GM18519 (cell line): ENCODE results near the gene CCDC146.
A peak's percentile ranks its signal among the peaks of the same experiment; 100 is the strongest.
"Not testable (repeated sequence)": the region's sequence is repeated elsewhere in the genome, so short reads cannot be mapped to it uniquely, and the experiment has no call there.

Source experiments
- ATAC-seq: cut with Tn5 transposase; IDR thresholded peaks from one replicate; pipeline ENCODE4 v1.9.1; 2021; ENCODE audit warnings: mild to moderate bottlenecking, moderate library complexity; ENCODE audit not compliant: unreplicated experiment, low FRiP score

CCDC146 gene

DNA sequence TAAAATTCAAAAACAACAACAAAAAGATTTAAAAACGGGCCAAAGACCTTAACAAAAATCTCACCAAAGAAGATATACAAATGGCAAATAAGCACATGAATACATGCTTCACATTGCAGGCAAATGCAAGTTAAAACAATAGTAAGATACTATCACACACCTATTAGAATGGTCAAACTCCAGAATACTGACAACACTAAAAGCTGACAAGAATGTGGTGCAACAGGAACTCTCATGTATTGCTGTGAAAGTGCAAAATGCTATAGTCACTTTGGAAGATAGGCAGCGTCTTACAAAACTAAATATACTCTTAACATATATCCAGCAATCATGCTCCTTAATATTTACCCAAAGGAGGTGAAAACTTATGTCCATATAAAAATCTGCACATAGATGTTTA, 16.3 kb downstream of the CCDC146 start:
- not testable (repeated sequence) for ATAC-seq

DNA sequence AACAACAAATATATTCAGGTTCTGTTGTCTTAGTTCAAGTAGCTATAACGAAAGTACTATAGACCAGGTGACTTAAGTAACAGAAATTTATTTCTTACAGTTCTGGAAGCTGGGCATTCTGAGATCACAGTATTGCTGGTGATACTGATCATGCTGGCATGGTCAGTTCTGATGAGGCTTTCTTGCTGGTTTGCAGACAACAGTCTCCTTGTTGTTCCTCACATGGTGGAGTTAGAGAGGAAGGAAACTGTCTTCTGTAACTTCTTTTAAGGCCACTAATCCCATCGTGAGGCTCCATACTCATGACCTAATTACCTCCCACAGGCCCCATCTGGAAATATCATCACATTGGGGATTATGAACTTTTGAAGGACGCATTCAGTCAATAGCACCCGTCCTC, 17.9 kb downstream of the CCDC146 start:
- not testable (repeated sequence) for ATAC-seq

DNA sequence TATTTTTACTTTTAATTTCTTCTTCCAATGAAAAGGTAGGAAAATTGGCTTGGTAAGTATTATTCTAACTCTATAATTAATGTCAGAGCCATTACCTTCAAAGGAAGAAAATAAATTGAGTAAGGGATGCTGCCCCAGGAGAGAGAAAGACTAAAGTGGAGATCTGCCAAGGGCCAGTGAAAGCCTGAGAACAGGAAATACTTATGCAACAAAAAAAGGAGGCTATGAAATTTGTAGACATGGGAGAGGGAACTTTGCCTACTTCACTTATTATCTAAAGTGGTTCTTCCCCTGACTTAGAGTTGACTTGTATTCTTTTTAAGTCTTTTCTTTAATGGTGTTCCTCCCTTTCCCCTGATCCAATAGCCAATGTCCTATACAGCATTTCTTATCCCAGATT, 29.8 kb downstream of the CCDC146 start:
- not testable (repeated sequence) for ATAC-seq

DNA sequence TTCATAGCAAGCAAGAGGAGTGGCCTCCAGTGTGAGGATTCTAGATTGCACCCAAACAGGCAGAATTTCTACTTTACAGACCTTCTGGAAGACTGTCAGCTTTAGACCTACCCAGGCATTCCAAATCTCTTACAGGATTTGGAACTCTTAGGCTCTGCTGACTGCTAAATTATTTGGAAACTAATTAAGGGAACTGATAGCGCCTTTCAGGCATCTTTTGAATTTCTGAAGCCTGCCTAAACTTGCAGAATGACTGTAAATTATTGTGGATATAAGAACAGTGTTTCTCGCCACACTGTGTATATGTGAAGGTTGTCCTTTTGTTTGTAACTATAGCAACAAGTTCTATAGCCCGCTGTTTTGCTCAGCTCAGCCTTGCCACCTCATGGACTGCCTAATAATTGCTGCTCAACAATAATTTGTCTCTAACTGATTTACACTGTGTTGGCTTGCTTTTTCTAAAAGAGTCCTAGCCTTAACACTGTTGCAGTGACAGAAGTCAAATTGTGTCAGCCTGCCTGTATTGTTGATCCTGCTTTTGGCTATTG, 32.6 kb downstream of the CCDC146 start:
- peak; percentile 47 for ATAC-seq

DNA sequence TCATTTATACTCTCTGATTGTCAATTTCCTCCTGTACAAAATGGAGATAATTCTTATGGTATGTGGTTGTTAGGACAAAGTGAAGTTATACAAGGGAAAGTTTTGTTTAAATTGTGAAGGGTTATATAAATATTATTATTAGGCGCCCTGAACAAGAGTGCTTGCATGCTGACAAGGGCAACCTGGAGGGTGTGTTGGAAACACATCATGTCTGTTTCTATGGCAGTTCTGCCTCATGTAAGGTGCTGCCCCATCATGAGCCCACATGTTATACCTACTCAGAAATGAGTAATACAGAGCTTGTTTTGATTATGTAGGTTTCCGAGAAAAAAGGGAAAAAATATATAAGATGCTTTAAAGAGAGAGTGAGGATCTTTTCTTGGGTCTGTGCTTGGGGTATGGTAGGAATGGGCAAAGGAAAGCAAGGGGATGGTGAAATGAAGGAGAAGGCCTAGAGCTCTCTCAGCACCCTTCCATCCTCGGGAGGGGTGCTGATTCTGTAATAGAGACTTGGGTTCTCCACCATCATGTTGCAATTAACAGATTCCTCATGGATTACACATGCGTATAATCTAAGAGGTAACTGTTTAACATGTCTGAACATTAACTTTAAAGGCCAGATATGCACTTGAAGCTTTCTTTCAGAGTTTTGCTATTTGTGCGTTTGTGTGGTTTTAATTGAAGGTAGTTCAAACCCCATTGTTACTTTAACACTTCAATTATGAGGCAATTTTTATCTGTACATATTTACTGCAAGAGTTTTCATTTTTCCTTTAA, 33.4 kb downstream of the CCDC146 start:
- not testable (repeated sequence) for ATAC-seq

DNA sequence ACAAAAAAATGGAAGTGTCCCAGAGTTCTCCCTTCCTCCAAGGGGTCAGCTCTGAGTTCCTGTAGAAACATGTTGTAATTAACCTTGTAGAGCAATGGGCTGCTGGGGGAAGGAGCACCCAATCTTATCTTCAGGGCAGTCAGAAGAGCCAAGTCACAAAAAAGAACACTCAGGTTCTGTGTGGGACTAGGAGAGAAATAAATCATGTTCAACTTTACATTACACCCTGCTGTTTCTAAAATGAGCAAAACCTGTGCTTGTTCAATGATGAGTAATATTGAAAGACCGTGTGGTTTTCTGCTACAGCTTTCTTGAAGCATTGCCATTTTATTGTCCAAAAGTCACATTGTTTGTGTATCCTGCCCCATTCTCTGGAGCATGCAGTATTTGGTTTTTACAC, 34.6 kb downstream of the CCDC146 start:
- ATAC-seq = peak; percentile 76

DNA sequence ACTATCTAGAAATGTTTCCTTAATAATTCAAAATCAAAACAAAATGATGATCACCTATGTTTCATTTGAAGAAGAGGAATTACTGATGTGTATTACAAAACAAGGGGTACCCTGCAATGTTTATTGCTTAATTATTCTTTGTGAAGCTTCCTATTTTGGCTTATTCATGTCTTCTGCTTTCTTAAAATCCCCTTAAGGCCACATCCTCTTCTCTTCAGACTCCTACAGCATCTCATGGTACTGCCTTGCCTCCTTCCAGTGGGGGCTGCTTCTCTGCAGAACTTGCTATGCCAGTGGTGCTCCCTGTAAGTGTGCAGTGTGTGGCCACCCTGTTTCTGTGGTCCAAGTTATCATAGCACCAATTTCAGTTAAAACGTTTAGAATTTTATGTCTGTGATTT, 35.0 kb downstream of the CCDC146 start:
- ATAC-seq = peak; percentile 64

DNA sequence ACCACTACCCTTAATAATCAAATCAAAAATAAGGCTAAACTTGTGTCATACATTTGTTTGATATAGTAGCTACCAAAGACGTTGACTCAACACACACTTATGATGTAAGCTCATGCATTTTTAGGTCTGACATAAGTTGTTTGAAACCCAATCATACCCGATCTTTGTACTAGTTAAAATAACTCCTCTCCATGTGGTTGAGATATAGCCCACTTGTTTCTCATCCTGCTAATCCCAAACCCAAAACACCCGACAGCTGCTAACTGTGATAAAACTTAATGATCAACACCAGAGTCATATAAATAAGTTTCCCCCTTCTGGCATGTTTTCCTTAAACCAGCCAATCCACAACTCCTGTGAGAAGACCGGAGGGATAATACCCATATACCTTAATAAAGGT, 48.7 kb downstream of the CCDC146 start:
- ATAC-seq = not testable (repeated sequence)

DNA sequence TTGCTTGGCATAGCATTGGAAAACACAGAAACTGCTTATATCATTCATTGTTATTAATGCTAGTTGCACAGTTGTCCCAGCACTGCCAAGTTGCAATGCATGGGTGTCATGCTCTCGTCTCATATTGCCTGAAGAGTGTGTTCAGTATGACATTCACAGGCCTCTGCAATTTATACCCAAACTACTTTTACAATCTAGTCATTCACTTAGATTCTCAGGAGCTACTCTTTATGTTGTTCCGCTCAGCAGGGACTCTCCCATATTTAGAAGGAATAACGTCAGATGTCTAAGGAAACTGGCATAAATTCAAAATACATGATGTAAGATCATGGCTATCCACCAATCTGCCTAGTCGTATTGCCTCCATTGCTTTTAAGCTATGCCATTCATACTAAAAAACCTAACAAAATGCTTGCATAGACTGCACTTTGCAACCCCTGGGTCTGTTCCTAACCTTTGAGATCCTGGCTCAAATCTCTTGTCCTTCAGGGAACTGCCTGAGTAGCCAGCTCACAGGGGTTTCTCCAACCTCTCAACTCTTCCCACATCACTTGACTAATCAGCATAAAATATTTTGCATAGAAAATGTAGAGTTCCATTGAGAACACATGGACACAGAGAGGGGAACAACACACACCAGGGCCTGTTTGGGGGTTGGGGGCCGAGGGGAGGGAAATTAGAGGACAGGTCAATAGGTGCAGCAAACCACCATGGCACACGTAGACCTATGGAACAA, 50.2 kb downstream of the CCDC146 start:
- not testable (repeated sequence) for ATAC-seq

DNA sequence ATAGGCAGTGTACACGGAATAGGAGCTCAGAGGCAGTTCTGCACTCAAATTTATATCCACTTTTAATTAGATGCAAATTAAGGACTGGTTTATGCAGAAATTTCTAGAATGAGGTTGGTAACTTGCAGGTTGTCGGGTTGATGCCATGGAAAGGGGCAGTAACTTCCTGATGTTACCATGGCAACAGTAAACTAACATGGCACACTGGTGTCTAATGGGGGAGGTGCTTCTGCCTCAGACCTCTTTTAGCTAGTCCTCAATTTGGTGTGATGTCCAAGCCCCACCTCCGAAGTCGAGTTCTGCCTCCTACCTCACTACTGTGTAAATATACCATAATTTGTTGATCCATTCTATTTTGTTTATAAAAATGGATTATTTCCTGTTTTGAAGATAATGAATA, 52.0 kb downstream of the CCDC146 start:
- not testable (repeated sequence) for ATAC-seq

DNA sequence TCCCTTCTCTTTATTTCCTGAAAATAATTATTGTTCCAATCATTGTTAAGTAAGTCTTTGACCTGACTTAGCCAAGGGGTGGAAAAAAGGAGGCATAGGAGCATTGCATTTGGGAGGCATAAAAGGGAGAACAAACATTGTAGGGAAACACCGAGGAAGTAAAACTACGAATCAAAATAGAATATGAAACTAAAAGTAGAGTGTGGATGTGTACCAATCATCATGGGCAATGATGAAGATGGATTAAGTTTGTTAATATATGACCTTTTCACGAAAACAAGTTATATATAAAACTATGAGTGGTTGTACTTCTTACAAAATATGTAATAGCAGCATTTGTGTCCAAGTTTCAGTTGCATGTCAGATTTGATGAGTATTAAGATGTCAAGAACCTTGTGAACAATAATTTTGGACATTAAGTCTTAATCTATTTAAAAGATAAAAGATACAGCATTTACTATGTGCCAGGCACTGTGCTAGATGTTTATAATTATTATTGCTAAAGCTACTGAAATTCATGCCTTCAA, 52.9 kb downstream of the CCDC146 start:
- not testable (repeated sequence) for ATAC-seq

DNA sequence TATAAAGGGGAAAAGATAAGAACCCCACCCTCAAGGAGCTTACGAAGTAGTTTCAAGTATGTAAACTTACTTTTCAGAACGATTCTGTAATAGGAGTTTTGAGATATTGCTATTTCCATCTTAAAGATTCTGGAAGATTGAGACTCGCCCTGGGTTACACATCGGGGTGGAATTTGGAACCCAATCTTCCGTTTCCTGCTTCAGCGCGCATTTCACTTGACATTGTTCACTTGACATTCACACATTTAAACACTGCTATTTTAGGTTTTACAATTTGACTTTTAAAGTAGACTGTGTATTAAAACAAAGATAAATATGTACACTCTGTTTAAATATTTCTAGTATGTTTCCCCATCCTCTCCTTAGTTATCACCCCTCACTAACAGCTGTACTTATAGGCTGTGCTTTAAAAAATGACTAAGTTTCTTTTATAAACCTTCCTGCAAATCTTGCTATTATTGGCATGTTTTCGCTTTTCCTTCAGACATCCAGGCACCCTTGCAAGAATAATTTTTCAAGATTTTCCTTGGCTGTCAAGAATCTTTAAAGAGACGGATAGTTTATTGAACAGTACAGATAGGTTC, 55.0 kb downstream of the CCDC146 start:
- not testable (repeated sequence) for ATAC-seq

DNA sequence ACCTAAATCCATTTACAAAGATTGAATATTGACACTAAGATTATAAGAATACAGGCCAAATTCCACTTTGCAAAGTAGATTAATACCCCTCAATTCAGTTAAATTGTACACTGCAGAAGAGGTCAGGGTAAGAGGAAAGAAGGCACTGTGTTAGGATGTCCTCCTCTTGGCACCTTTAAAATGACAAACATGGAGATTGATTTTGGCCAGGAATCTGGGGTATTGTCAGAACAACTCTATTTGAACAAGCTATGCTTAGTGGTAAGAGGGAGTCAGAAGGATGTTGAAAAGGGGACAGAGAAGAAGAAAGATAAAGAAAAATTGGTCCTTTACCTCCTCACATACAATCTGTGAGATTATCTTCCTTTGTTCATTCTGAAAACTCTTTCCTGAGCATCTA, 55.6 kb downstream of the CCDC146 start:
- not testable (repeated sequence) for ATAC-seq

DNA sequence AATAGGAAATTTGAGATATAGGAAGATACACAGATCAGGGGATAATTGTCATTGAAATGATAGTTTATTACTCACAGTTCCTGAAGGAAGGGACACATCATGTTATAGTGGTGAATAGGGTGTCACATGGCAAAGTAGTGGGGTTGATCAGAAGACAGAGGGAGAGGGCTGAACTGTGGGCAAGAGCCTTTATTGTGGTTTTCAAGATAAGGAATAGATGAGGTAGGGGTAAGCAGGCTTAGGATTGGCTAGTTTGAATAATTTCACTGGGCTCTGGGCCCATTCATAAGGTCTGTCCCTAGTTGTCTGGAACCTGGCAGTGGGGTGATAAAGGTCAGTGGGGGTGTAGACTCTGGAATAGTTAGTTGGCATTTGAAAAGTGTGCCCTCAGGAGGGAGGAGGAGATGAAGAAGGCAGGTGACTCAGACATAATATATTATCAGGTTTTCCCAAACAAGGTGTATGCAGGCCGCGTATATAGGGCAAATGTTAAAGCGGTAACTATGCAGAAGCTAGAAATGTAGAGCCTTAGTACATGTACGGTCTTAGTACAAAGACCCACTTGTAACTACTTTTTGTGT, 58.7 kb downstream of the CCDC146 start:
- ATAC-seq = no peak

DNA sequence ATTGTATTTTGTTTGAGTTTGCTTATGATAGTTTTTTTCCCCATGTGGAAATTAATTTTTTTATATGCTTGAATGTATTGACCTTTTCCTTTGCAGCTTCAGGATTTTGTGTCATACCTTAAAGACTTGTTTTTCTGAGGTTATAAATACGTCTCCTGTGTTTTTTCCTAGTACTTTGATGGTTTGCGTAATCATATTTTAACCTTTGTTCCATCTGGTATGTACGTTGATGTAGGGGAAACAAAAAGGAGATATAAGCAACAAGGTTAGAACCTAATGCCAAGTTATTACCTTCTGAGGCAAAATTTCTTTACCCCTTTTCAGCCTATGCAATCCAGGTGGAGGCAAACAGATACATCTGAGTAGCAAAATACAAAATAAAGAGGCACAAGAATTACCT, 59.3 kb downstream of the CCDC146 start:
- no peak for ATAC-seq

DNA sequence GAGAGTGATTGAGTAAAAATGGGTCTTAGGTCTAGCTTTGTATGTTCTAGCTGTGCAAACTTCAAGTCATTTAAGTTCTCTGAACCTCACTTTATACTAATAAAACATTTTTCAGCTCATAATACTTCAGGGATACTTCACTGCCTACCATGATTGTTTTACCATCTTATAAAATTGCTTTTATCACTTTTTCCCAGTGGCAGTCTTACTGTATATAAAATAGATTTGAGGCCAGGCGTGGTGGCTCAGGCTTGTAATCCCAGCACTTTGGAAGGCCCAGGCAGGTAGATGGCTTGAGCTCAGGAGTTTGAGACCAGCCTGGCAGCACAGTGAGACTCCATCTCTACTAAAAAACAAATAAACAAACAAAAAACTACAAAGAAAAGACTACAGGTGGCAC, 59.8 kb downstream of the CCDC146 start:
- no peak for ATAC-seq

DNA sequence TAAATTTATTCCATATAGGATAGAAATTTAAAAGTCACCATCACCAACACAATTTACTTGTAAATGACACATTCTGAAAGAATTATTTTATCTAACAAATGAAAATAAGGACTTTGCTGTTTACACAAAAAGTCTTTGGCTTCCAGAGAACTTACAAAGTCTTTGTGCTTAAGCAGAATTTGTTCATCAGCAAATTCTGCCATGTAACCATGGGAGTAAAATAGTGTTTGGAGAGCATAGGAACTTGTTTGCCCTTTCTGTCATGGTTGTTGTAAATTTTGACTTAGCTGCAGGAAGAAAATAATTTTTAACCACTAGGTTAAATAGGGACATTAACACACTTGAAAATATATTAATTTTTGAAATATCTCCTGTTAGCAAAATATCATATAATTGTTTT, 62.0 kb downstream of the CCDC146 start:
- ATAC-seq = no peak

DNA sequence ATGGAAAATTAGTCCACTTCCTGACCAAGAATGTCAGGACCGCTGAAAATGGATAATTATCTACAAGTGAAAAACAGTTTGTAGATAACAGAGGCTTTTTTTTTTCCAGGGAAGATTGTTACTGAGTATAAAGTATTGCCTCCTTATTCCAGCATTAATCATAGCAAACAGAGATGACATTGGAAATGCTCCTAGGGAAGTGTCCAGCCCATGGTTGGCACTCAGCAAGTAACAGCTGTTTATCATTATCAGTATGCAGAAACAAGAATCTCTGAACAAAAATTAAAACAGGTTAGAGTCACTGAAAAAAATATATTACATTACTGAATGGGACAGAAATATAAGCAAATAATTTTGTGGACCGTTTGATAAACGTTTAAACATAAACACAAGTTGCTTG, 62.6 kb downstream of the CCDC146 start:
- ATAC-seq = no peak

DNA sequence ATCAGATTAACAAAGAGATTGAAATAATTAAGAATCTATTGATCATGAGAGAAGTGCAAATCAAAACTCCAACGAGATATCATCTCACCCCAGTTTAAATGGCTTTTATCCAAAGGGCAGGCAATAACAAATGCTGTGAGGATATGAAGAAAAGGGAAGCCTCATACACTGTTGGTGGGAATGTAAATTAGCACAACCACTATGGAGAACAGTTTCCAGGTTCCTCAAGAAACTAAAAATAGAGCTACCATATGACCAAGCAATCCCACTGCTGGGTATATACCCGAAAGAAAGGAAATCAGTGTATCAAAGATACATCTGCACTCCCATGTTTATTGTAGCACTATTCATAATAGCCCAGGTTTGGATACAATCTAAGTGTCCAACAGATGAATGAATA, 63.5 kb downstream of the CCDC146 start:
- ATAC-seq = no peak

DNA sequence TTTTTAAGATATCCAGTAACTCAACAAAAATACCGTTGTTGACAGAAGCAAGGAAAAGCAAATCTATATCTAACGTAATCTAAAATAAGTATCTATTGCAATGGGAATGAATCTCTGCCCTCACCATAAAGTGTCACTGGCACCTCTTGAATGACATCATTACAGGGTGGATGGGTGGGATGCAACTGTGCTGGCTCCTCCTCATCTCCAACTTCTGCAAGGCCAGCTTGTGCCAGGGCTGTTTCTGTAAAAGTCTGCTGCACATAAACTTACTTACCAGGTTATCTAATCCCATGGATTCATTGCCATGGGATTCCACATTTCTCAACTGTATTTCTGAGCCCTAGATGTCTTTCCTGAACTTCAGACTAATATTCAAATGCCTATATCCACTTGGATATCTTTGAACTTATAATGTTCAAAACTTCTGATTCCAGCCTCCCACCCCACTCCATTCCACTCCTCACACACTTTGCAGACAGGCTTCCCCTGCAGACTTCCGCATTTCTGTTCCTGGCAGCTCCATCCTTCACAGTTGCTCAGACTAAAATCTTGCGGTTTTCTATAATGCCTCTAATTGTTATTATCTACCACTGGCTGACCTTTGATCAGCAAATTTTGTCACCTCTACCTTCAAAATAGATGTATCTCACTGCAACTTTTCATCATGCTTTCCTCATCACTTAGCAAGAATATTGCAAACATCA, 66.5 kb downstream of the CCDC146 start:
- no peak for ATAC-seq
